HUES64 (cell line): ENCODE measurements around the gene MASTL.
A peak's percentile ranks its signal among the peaks of the same experiment; 100 is the strongest.
"Not testable (repeated sequence)": the region's sequence is repeated elsewhere in the genome, so short reads cannot be mapped to it uniquely, and the experiment has no call there.

Experiments
- H3K27ac ChIP-seq: 2 replicates; pipeline ENCODE4 v1.7.0; 2013; ENCODE audit warnings: low read depth, low read length, inconsistent platforms
- H3K27me3 ChIP-seq: 2 replicates; pipeline ENCODE4 v1.6.1; 2013; ENCODE audit warnings: mild to moderate bottlenecking, low read length; ENCODE audit not compliant: insufficient read depth
- H3K36me3 ChIP-seq: 2 replicates; pipeline ENCODE4 v1.6.1; 2013; ENCODE audit warnings: mild to moderate bottlenecking, low read length; ENCODE audit not compliant: insufficient read depth
- H3K4me1 ChIP-seq: 2 replicates; pipeline ENCODE4 v1.6.1; 2013; ENCODE audit warnings: mild to moderate bottlenecking, low read length, moderate library complexity; ENCODE audit not compliant: insufficient read depth
- H3K4me3 ChIP-seq: 2 replicates; pipeline ENCODE4 v1.5.1; 2013; ENCODE audit warnings: mild to moderate bottlenecking, low read length, moderate library complexity
- H3K9ac ChIP-seq: 2 replicates; pipeline ENCODE4 v1.6.1; 2013; ENCODE audit warnings: mild to moderate bottlenecking, low read depth, low read length
- H3K9me3 ChIP-seq: 2 replicates; pipeline ENCODE4 v1.6.1; 2013; ENCODE audit warnings: low read depth, low read length; ENCODE audit not compliant: insufficient read depth
- WGBS: fragments of 150-250, 120-280 bp; methylation state at CpG from one replicate; pipeline ENCODE4 v1.1.7; 2013; ENCODE audit warnings: missing lambda C conversion rate; 5-methylcytosine and 5-hydroxymethylcytosine counted together

The MASTL gene

DNA sequence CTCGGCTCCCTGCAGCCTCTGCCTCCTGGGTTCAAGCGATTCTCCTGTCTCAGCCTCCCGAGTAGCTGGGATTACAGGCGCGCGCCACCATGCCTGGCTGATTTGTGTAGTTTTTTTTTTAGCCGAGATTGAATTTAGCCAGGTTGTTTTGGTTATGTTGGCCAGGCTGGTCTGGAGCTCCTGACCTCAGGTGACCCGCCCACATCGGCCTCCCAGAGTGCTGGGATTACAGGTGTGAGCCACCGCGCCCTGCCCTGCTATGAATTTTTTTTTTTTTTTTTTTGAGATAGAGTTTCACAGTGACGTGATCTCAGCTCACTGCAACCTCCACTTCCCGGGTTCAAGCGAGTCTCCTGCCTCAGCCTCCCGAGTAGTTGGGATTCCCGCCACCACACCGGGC is 1.4 kb downstream of the MASTL start:
- peaks cover 14% of the 10 kb centered on the region for H3K4me1 ChIP-seq
- 79% methylated on average over 17 of the region's 17 CpGs for WGBS
- H3K27me3 ChIP-seq, H3K9me3 ChIP-seq, H3K27ac ChIP-seq, H3K9ac ChIP-seq: not testable (repeated sequence)
- H3K36me3 ChIP-seq: peaks cover 46% of the 10 kb centered on the region
- peak overlapping the region; percentile 92 for H3K4me3 ChIP-seq

DNA sequence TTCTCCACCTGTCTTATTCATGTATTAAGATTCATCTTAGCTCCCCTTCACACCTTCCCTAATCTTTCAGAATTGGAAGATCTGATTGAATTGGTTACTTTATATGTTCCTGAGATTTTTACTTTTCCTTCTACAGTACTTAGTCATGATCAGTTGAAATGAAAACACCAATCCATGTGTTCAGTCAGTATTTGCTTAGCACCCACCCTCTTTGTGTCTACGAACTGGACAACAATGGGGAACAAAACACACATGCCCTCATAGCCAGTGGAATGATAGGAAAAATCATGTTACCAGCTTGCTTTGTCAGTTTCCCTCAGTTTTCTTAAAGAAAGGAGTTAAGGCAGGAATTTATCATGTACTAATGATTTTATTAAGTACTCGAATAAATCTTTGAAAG is 2.0 kb downstream of the MASTL start:
- 92% methylated on average over 2 of the region's 2 CpGs for WGBS
- no peak overlapping the region; the same call in 1 of the 2 replicates for H3K27ac ChIP-seq
- no peaks in the 10 kb centered on the region for H3K27me3 ChIP-seq
- peaks cover 49% of the 10 kb centered on the region for H3K36me3 ChIP-seq
- peak overlapping the region; percentile 92 for H3K4me3 ChIP-seq
- H3K9me3 ChIP-seq: no peaks in the 10 kb centered on the region
- H3K9ac ChIP-seq: no peak overlapping the region
- peaks cover 12% of the 10 kb centered on the region for H3K4me1 ChIP-seq

DNA sequence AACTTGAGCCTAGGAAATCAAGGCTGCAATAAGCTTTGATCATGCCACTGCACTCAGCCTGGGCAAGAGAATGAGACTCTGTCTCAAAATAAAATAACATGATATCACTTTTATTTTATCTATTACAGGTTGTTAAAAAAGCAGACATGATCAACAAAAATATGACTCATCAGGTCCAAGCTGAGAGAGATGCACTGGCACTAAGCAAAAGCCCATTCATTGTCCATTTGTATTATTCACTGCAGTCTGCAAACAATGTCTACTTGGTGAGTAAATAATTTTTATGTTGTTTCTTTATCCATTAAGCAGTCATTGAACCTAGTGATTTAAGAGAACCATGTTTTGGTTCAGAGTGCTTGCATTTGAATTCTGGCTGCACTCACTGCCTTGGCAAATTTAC is 3.3 kb downstream of the MASTL start:
- H3K9ac ChIP-seq: no peak overlapping the region
- peaks cover 62% of the 10 kb centered on the region for H3K36me3 ChIP-seq
- no peaks in the 10 kb centered on the region for H3K9me3 ChIP-seq
- H3K27ac ChIP-seq: no peak overlapping the region
- peaks cover 5% of the 10 kb centered on the region; the same call in 1 of the 2 replicates for H3K4me1 ChIP-seq
- no peaks in the 10 kb centered on the region for H3K27me3 ChIP-seq
- no peak overlapping the region for H3K4me3 ChIP-seq

DNA sequence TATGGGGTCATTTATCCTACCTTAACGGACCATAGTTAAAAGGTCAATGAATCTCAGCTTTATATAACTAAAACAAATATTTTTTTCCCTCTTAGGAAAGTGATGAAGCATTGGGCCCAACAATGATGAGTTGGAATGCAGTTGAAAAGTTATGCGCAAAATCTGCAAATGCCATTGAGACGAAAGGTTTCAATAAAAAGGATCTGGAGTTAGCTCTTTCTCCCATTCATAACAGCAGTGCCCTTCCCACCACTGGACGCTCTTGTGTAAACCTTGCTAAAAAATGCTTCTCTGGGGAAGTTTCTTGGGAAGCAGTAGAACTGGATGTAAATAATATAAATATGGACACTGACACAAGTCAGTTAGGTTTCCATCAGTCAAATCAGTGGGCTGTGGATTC is 14.7 kb downstream of the MASTL start:
- Histone ChIP-seq H3K27me3 (no peaks in the 10 kb centered on the region), H3K36me3 (peaks cover 97% of the 10 kb centered on the region), H3K9me3 (no peaks in the 10 kb centered on the region), H3K4me3 (no peak overlapping the region), H3K27ac (no peak overlapping the region), H3K9ac (no peak overlapping the region), H3K4me1 (no peaks in the 10 kb centered on the region)
- WGBS: 96% methylated on average over 4 of the region's 4 CpGs

GRCh38 chr10:27188259-27188658 is 33.1 kb downstream of the MASTL start:
- WGBS: 89% methylated on average over 1 of the region's 1 CpG
- H3K4me1 ChIP-seq: no peaks in the 10 kb centered on the region
- no peaks in the 10 kb centered on the region for H3K27me3 ChIP-seq
- H3K27ac ChIP-seq: no peak overlapping the region
- peaks cover 40% of the 10 kb centered on the region for H3K36me3 ChIP-seq
- H3K9me3 ChIP-seq: no peaks in the 10 kb centered on the region
- no peak overlapping the region for H3K4me3 ChIP-seq
- no peak overlapping the region for H3K9ac ChIP-seq

DNA sequence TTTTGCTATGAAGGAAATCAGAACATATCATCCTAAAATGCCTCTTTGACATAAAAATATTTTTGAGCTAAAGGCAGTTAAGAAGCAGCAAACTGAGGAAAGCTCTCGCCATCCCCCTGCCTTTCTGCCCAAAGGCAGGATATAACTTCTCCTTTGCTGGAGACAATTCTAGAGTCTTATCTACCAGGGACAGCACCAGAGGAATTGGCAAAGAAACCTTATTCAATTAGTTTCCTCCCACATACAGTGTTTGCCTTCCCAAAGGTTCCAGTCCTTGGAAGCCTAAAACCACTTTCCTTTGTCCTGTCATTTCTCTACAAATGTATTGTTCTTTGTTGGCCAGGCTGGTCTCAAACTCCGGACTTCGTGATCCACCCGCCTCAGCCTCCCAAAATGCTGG is 33.7 kb downstream of the MASTL start:
- Histone ChIP-seq H3K4me1 (no peaks in the 10 kb centered on the region), H3K9me3 (no peaks in the 10 kb centered on the region), H3K4me3 (no peak overlapping the region), H3K27me3 (no peaks in the 10 kb centered on the region), H3K36me3 (peaks cover 35% of the 10 kb centered on the region), H3K9ac (no peak overlapping the region), H3K27ac (no peak overlapping the region)
- WGBS: 96% methylated on average over 4 of the region's 4 CpGs

DNA sequence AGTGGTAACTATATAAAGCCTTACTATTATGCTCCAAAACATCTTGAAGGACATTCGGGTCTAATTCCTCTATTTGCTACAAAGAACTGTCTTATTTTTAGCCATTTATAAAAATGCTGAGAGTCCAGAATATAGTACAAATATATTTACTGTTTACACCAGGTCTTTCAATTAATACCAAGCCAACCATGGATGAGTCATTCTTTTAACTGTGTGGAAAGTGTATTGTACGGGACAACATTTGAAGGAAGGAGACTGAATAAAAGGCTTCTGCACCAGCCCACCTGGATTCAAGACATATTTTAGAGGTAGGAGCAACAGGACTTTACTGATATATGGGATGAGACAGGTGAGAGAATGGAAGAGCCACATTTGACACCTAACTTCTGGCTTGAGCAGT is 35.4 kb downstream of the MASTL start:
- WGBS: 86% methylated on average over 1 of the region's 2 CpGs
- Histone ChIP-seq H3K9me3 (no peaks in the 10 kb centered on the region), H3K4me1 (no peaks in the 10 kb centered on the region), H3K27ac (no peak overlapping the region), H3K27me3 (no peaks in the 10 kb centered on the region), H3K9ac (no peak overlapping the region), H3K4me3 (no peak overlapping the region), H3K36me3 (peaks cover 22% of the 10 kb centered on the region)

DNA sequence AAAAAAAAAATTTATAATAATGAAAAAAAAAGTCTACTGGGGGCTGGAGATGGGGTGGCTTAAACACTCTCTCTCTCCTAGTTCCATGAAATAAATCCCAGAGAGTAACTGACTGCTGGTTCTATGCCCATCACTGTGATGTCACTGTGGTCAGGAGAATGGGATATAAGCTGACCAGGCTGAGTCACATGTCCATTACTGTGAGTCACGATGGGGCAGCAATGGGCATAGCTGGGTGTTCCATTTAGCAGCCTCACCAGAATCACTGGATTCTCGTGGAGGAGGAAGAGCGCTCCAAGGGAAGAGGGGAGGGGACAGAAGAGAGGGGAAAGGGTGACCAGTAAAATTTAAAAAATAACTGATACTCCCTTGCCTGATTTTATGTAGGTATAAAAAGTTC is 37.1 kb downstream of the MASTL start:
- 74% methylated on average over 3 of the region's 3 CpGs for WGBS
- Histone ChIP-seq H3K4me3 (no peak overlapping the region), H3K9ac (no peak overlapping the region), H3K27me3 (no peaks in the 10 kb centered on the region), H3K9me3 (no peaks in the 10 kb centered on the region), H3K36me3 (peaks cover 10% of the 10 kb centered on the region), H3K4me1 (no peaks in the 10 kb centered on the region), H3K27ac (no peak overlapping the region)

GRCh38 chr10:27197980-27198620 is 42.9 kb downstream of the MASTL start:
- Histone ChIP-seq H3K27ac (no peak overlapping the region), H3K9me3 (no peaks in the 10 kb centered on the region), H3K4me3 (no peak overlapping the region), H3K27me3 (no peaks in the 10 kb centered on the region), H3K9ac (no peak overlapping the region), H3K4me1 (no peaks in the 10 kb centered on the region), H3K36me3 (peaks cover 17% of the 10 kb centered on the region)
- 100% methylated on average over 2 of the region's 2 CpGs for WGBS

GRCh38 chr10:27203806-27204205 is 48.7 kb downstream of the MASTL start:
- Histone ChIP-seq H3K4me3 (no peak overlapping the region), H3K27me3 (no peaks in the 10 kb centered on the region), H3K4me1 (no peaks in the 10 kb centered on the region), H3K9me3 (no peaks in the 10 kb centered on the region), H3K27ac (no peak overlapping the region), H3K9ac (no peak overlapping the region), H3K36me3 (peaks cover 48% of the 10 kb centered on the region)
- WGBS: 98% methylated on average over 5 of the region's 5 CpGs

- H3K4me3 ChIP-seq: no peak overlapping the region
- H3K36me3 ChIP-seq: peaks cover 73% of the 10 kb centered on the region
- no peak overlapping the region for H3K27ac ChIP-seq
- WGBS: 93% methylated on average over 2 of the region's 2 CpGs
- H3K9me3 ChIP-seq: no peaks in the 10 kb centered on the region
- H3K4me1 ChIP-seq: no peaks in the 10 kb centered on the region
- no peak overlapping the region for H3K9ac ChIP-seq
- no peaks in the 10 kb centered on the region for H3K27me3 ChIP-seq
Measured at GRCh38 chr10:27207350-27207749, 52.2 kb downstream of the MASTL start.

DNA sequence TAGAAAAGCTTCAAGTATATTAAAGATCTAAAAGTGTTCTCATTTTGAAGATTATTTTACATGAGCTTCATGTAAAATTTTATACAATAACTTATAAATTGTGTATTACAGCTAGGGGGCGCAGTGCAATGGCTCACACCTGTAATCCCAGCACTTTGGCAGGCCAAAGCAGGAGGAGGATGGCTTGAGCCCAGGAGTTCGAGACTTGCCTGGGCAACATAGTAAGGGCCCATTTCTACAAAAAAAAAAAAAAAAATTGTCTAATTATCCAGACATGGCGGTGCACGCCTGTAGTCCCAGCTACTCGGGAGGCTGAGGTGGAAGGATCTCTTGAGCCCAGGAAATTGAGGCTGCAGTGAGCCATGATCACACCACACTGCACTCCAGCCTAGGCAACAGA is 68.8 kb downstream of the MASTL start:
- no peaks in the 10 kb centered on the region for H3K27me3 ChIP-seq
- peaks cover 31% of the 10 kb centered on the region for H3K36me3 ChIP-seq
- H3K4me1 ChIP-seq: no peaks in the 10 kb centered on the region
- no peaks in the 10 kb centered on the region for H3K9me3 ChIP-seq
- no peak overlapping the region for H3K4me3 ChIP-seq
- 79% methylated on average over 5 of the region's 5 CpGs for WGBS
- no peak overlapping the region for H3K9ac ChIP-seq
- no peak overlapping the region for H3K27ac ChIP-seq
